GM23248 (cell line): ENCODE data around the gene MOK.

Source experiments
- EZH2 ChIP-seq: fragments of 200-600 bp; sonication (generic); IDR thresholded peaks from 2 replicates; pipeline ENCODE4 v1.6.1; 2018; ENCODE audit warnings: antibody characterized with exemption, mild to moderate bottlenecking; ENCODE audit not compliant: insufficient read depth, poor library complexity, severe bottlenecking
- EZH2phosphoT487 ChIP-seq: fragments of 200-600 bp; sonication (generic); IDR thresholded peaks from 2 replicates; pipeline ENCODE4 v1.6.1; 2018; ENCODE audit warnings: antibody characterized with exemption, moderate library complexity, mild to moderate bottlenecking, low read depth; ENCODE audit not compliant: insufficient read depth

GRCh38 chr14:102288139-102288538, 16.8 kb downstream of the MOK start:
- TF ChIP-seq EZH2 = no peak
- TF ChIP-seq EZH2phosphoT487 = no peak
